Osteocyte (in vitro differentiated cells): ENCODE measurements around the gene PTPRN2. TPM values are rescaled to one million over a fixed set of nuclear protein-coding genes. Genes with fewer than 3 reads are reported as not detected.

Experiments used
- DNase-seq: peaks from one replicate; pipeline ENCODE4 v3.0.0; 2021; ENCODE audit warnings: mixed read lengths; ENCODE audit not compliant: unreplicated experiment; ENCODE audit errors: extremely low spot score
- H3K27ac Mint-ChIP-seq: one replicate; pipeline ENCODE4 v1.8.0; 2021; ENCODE audit warnings: mild to moderate bottlenecking, mixed read lengths; ENCODE audit not compliant: unreplicated experiment
- H3K27me3 Mint-ChIP-seq: one replicate; pipeline ENCODE4 v1.8.0; 2021; ENCODE audit warnings: mixed read lengths; ENCODE audit not compliant: unreplicated experiment
- H3K36me3 Mint-ChIP-seq: one replicate; pipeline ENCODE4 v1.8.0; 2021; ENCODE audit warnings: mixed read lengths; ENCODE audit not compliant: unreplicated experiment
- H3K4me1 Mint-ChIP-seq: one replicate; pipeline ENCODE4 v1.8.0; 2021; ENCODE audit warnings: mixed read lengths; ENCODE audit not compliant: unreplicated experiment
- H3K4me3 Mint-ChIP-seq: one replicate; pipeline ENCODE4 v1.8.0; 2021; ENCODE audit warnings: mild to moderate bottlenecking, moderate library complexity, mixed read lengths; ENCODE audit not compliant: unreplicated experiment
- H3K9me3 Mint-ChIP-seq: one replicate; pipeline ENCODE4 v1.8.0; 2021; ENCODE audit warnings: mixed read lengths; ENCODE audit not compliant: unreplicated experiment
- total RNA-seq: library from RNA; stranded (reverse); gene quantifications from 2 replicates; pipeline ENCODE4 v1.2.1, GENCODE V29; 2021
- TF ChIP-seq, protein P1 (sequence below): fragments of 200-600 bp; sonication (generic); IDR thresholded peaks from 2 replicates; pipeline ENCODE4 v1.5.0; 2021; ENCODE audit warnings: antibody characterized with exemption, mild to moderate bottlenecking, moderate library complexity

Gene PTPRN2
- total RNA-seq, 1 donor from 2014 or later: 0.59 TPM

- Mint-ChIP-seq H3K27me3 (no peaks in the 10 kb centered on the region), H3K4me3 (no peak overlapping the region), H3K27ac (no peak overlapping the region), H3K9me3 (peaks cover 24% of the 10 kb centered on the region), H3K4me1 (no peaks in the 10 kb centered on the region), H3K36me3 (no peaks in the 10 kb centered on the region)
- DNase-seq: no peak
- TF ChIP-seq, protein P1, sequence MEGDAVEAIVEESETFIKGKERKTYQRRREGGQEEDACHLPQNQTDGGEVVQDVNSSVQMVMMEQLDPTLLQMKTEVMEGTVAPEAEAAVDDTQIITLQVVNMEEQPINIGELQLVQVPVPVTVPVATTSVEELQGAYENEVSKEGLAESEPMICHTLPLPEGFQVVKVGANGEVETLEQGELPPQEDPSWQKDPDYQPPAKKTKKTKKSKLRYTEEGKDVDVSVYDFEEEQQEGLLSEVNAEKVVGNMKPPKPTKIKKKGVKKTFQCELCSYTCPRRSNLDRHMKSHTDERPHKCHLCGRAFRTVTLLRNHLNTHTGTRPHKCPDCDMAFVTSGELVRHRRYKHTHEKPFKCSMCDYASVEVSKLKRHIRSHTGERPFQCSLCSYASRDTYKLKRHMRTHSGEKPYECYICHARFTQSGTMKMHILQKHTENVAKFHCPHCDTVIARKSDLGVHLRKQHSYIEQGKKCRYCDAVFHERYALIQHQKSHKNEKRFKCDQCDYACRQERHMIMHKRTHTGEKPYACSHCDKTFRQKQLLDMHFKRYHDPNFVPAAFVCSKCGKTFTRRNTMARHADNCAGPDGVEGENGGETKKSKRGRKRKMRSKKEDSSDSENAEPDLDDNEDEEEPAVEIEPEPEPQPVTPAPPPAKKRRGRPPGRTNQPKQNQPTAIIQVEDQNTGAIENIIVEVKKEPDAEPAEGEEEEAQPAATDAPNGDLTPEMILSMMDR: no peak
Observed at GRCh38 chr7:157886711-157887110, 700.9 kb downstream of the PTPRN2 start.

- no peak overlapping the region for H3K27ac Mint-ChIP-seq
- H3K4me3 Mint-ChIP-seq: no peak overlapping the region
- no peaks in the 10 kb centered on the region for H3K27me3 Mint-ChIP-seq
- no peak for DNase-seq
- no peaks in the 10 kb centered on the region for H3K36me3 Mint-ChIP-seq
- TF ChIP-seq, protein P1: no peak
- H3K9me3 Mint-ChIP-seq: peaks cover 24% of the 10 kb centered on the region
- H3K4me1 Mint-ChIP-seq: no peaks in the 10 kb centered on the region
Observed at GRCh38 chr7:157886266-157886665, 701.4 kb downstream of the PTPRN2 start.

DNA sequence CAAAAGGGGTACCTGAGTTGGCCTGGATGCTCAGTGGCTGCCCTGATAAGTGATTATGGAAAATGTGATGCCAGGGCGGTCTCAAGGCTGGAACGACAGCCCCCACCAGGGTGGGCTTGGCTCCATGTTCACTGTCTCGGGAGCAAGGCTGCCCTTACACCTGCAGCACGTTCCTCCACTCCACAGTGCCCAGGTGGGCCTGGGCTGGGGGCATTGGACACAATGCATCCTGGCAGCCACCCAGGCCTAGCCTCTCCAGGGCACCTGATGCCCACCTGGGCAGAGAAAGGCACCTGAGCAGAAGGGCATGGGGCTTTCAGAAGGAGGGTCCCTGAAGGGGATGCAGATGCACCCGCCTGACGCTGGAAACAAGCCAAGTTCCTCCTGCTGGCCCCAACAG is 702.5 kb downstream of the PTPRN2 start:
- DNase-seq: no peak
- H3K9me3 Mint-ChIP-seq: peaks cover 31% of the 10 kb centered on the region
- no peaks in the 10 kb centered on the region for H3K27me3 Mint-ChIP-seq
- H3K4me1 Mint-ChIP-seq: no peaks in the 10 kb centered on the region
- H3K4me3 Mint-ChIP-seq: no peak overlapping the region
- H3K36me3 Mint-ChIP-seq: no peaks in the 10 kb centered on the region
- TF ChIP-seq, protein P1: no peak
- H3K27ac Mint-ChIP-seq: no peak overlapping the region

DNA sequence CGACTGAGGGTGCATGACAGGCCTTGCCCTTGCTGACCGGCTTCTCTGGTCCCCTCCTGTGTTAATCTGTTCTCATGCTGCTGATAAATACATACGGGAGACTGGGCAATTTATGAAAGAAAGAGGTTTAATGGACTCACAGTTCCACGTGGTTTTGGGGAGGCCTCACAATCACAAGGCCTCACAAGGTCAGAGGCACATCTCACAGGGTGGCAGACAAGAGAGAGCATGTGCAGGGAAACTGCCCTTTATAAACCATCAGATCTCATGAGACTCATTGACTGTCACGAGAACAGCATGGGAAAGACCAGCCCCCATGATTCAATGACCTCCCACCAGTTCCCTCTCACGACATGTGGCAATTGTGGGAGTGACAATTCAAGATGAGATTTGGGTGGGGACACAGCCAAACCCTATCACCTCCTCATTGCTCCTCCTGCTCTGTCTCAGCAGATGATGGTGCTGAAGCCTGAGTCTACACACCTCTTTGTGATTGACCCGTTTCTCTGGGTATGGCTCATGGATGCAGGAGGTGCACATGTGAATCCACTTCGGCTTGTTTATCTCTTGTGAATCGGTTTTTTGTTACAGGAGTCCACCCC is 703.1 kb downstream of the PTPRN2 start:
- TF ChIP-seq, protein P1: no peak
- H3K36me3 Mint-ChIP-seq: no peaks in the 10 kb centered on the region
- no peak overlapping the region for H3K4me3 Mint-ChIP-seq
- no peak overlapping the region for H3K27ac Mint-ChIP-seq
- no peaks in the 10 kb centered on the region for H3K27me3 Mint-ChIP-seq
- peaks cover 31% of the 10 kb centered on the region for H3K9me3 Mint-ChIP-seq
- DNase-seq: no peak
- H3K4me1 Mint-ChIP-seq: no peaks in the 10 kb centered on the region

- Mint-ChIP-seq H3K4me3 (no peak overlapping the region), H3K27me3 (no peaks in the 10 kb centered on the region), H3K4me1 (no peaks in the 10 kb centered on the region), H3K27ac (no peak overlapping the region), H3K9me3 (peaks cover 29% of the 10 kb centered on the region), H3K36me3 (no peaks in the 10 kb centered on the region)
- TF ChIP-seq, protein P1: no peak
- no peak for DNase-seq
Observed at GRCh38 chr7:157881048-157881771, 706.4 kb downstream of the PTPRN2 start.
